ENCODE results near the gene UBE3B. TPM values are rescaled to one million over a fixed set of nuclear protein-coding genes. Genes with fewer than 3 reads are reported as not detected.

Gene UBE3B
- total RNA-seq, 4 donors from 2014 or later: 53.2 to 94.1 (median 61.6) TPM

DNA sequence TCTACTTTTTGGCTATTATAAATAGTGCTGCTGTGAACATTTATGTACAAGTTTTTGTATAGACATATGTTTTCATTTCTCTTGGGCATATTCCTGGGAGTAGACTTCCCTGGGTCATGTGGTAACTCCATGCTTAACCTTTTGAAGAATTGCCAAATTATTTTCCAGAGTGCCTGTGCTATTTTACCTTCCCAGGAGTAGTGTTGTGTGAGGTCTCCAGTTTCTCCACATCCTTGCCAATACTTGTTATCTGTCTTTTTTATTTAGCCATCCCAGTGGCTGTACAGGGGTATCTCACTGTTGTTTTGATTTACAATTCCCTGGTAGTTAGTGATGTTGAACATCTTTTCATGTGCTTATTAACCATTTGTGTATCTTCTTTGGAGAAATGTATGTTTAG is 18.9 kb downstream of the UBE3B start:
- H3K36me3 ChIP-seq: peaks cover 88% of the 10 kb centered on the region

DNA sequence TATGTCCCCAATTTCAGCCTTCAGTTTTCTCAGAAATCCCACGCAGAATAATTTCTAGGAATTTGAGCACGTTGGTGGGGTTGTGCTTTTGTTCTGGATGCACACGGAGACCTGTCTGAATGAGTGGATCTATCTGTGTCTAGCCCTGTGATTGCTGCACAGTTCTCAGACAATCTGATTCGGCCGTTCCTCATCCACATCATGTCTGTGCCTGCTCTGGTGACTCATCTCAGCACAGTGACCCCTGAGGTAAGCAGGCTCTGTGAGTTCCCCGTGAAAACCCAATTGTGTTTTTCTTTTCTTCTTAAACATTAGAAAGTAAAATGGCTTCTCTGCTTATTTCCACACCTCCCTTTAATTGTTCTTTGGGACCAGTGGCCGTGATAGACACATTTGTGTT is 20.2 kb downstream of the UBE3B start:
- H3K9me3 ChIP-seq: no peaks in the 10 kb centered on the region
- TF ChIP-seq POLR2A (IDR thresholded peaks at IDR 0.05): no peak
- TF ChIP-seq POLR2AphosphoS5 (IDR thresholded peaks at IDR 0.05): no peak
- TF ChIP-seq EP300 (IDR thresholded peaks at IDR 0.05): no peak
- TF ChIP-seq, protein P1, sequence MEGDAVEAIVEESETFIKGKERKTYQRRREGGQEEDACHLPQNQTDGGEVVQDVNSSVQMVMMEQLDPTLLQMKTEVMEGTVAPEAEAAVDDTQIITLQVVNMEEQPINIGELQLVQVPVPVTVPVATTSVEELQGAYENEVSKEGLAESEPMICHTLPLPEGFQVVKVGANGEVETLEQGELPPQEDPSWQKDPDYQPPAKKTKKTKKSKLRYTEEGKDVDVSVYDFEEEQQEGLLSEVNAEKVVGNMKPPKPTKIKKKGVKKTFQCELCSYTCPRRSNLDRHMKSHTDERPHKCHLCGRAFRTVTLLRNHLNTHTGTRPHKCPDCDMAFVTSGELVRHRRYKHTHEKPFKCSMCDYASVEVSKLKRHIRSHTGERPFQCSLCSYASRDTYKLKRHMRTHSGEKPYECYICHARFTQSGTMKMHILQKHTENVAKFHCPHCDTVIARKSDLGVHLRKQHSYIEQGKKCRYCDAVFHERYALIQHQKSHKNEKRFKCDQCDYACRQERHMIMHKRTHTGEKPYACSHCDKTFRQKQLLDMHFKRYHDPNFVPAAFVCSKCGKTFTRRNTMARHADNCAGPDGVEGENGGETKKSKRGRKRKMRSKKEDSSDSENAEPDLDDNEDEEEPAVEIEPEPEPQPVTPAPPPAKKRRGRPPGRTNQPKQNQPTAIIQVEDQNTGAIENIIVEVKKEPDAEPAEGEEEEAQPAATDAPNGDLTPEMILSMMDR (IDR thresholded peaks at IDR 0.05): no peak
- H3K27me3 ChIP-seq: no peaks in the 10 kb centered on the region
- no peaks in the 10 kb centered on the region for H3K4me1 ChIP-seq
- H3K27ac ChIP-seq: no peak overlapping the region
- no peak overlapping the region for H3K4me3 ChIP-seq
- WGBS: 72% methylated on average over 7 of the region's 7 CpGs
- peaks cover 90% of the 10 kb centered on the region for H3K36me3 ChIP-seq
- DNase-seq (ENCODE audit: low spot score in 2 of 2): no peak

More for the DNA sequence above, 18.9 kb downstream of the UBE3B start:
- Histone ChIP-seq H3K9me3 (no peaks in the 10 kb centered on the region), H3K27me3 (no peaks in the 10 kb centered on the region), H3K4me3 (no peak overlapping the region), H3K27ac (no peak overlapping the region), H3K4me1 (no peaks in the 10 kb centered on the region)
- no peak for DNase-seq (ENCODE audit: low spot score in 2 of 2)
- TF ChIP-seq POLR2AphosphoS5 (IDR thresholded peaks at IDR 0.05): no peak
- TF ChIP-seq EP300 (IDR thresholded peaks at IDR 0.05): no peak
- no peak for TF ChIP-seq POLR2A (IDR thresholded peaks at IDR 0.05)
- TF ChIP-seq, protein P1 (IDR thresholded peaks at IDR 0.05): no peak

DNA sequence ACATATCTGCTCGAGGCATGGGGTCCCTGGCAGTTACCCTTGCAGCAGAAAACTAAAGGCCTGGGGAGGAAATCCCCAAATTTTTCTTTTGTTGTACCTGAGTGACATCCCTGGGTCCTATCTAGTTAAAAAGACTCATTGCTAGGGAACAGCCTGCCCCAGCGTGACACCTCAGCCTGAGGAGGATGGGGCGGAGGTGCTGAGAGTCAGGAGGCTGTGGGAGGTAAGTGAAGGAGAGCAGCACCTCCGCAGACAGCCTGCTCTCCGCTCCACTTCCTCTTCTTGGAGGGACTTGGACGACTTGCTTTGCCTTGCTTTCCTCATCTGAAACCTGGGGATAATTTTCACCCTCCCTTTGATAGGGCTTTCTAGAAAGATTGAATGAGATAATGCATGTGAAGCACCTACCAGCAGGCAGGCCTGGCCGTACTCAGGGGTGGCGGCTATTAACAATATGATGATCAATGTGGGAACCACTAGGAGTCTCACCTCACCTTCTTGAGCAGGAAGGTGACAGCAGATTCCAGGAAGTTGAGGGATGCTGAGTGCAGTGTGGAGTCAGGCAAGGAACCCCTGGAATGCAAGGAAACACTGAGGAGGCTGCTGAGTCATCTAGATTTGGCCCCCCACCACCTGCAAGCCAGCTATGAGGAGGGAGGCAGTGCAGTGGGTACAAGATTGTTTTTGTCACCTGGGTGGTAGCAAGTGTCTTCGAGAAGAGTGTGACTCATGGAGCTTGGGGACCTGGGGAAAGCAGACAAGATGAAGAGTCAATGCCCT is 23.2 kb downstream of the UBE3B start:
- H3K4me3 ChIP-seq: no peak overlapping the region
- no peak for DNase-seq (ENCODE audit: low spot score in 2 of 2)
- no peaks in the 10 kb centered on the region for H3K9me3 ChIP-seq
- H3K27ac ChIP-seq: no peak overlapping the region
- peaks cover 92% of the 10 kb centered on the region for H3K36me3 ChIP-seq
- 94% methylated on average over 9 of the region's 9 CpGs for WGBS
- TF ChIP-seq POLR2AphosphoS5 (IDR thresholded peaks at IDR 0.05) (no peak), EP300 (IDR thresholded peaks at IDR 0.05) (no peak), POLR2A (IDR thresholded peaks at IDR 0.05) (no peak)
- TF ChIP-seq, protein P1 (IDR thresholded peaks at IDR 0.05): no peak
- H3K4me1 ChIP-seq: no peaks in the 10 kb centered on the region
- H3K27me3 ChIP-seq: no peaks in the 10 kb centered on the region

DNA sequence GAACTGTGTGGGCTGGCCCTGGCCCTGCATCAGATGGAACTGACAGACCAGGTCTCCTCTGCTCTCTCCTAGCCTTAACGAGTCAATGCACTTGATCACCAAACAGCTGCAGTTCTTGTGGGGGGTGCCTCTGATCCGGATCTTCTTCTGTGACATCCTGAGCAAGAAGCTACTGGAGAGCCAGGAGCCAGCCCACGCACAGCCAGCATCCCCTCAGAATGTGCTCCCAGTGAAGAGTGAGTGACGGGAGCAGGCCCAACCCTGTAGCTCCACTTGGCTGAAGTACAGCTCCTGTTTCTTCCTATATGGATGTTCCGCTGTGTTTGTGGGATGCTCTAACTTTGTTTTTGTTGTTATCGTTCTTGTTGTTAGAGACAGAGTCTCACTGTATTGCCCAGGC is 23.9 kb downstream of the UBE3B start:
- Histone ChIP-seq H3K27ac (no peak overlapping the region), H3K4me3 (no peak overlapping the region), H3K4me1 (no peaks in the 10 kb centered on the region), H3K36me3 (peaks cover 92% of the 10 kb centered on the region), H3K27me3 (no peaks in the 10 kb centered on the region), H3K9me3 (no peaks in the 10 kb centered on the region)
- DNase-seq (ENCODE audit: low spot score in 2 of 2): no peak
- WGBS: 93% methylated on average over 6 of the region's 6 CpGs
- TF ChIP-seq POLR2A (IDR thresholded peaks at IDR 0.05) (no peak), EP300 (IDR thresholded peaks at IDR 0.05) (no peak), POLR2AphosphoS5 (IDR thresholded peaks at IDR 0.05) (no peak)
- TF ChIP-seq, protein P1 (IDR thresholded peaks at IDR 0.05): no peak

DNA sequence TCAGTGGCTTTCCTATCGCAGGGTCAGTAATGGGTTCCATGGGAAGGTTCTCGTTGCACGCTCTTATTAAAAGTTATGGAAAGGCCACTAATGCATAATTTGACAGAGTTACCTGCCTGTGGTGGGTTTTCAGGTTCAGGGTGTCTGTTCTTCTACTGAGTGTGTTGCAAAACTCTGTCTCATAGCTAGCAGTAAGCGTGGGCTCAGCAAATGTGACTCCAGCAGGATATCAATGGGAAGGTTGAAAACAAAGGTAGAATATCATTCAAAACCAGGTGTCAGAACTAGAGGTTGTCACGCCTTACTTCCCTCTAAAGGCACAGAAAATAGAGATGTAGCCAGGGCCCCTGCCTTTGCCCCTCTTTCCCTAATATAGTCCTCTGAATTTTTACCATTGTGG is 24.9 kb downstream of the UBE3B start:
- 91% methylated on average over 5 of the region's 5 CpGs for WGBS
- no peak overlapping the region for H3K27ac ChIP-seq
- H3K9me3 ChIP-seq: no peaks in the 10 kb centered on the region
- no peaks in the 10 kb centered on the region for H3K27me3 ChIP-seq
- H3K4me3 ChIP-seq: no peak overlapping the region
- peaks cover 100% of the 10 kb centered on the region for H3K36me3 ChIP-seq
- no peak for DNase-seq (ENCODE audit: low spot score in 2 of 2)
- no peak for TF ChIP-seq EP300 (IDR thresholded peaks at IDR 0.05)
- TF ChIP-seq POLR2A (IDR thresholded peaks at IDR 0.05): no peak
- TF ChIP-seq POLR2AphosphoS5 (IDR thresholded peaks at IDR 0.05): no peak
- TF ChIP-seq, protein P1 (IDR thresholded peaks at IDR 0.05): no peak
- H3K4me1 ChIP-seq: no peaks in the 10 kb centered on the region
